ENCODE measurements around the gene FAM120B.

Gene FAM120B

DNA sequence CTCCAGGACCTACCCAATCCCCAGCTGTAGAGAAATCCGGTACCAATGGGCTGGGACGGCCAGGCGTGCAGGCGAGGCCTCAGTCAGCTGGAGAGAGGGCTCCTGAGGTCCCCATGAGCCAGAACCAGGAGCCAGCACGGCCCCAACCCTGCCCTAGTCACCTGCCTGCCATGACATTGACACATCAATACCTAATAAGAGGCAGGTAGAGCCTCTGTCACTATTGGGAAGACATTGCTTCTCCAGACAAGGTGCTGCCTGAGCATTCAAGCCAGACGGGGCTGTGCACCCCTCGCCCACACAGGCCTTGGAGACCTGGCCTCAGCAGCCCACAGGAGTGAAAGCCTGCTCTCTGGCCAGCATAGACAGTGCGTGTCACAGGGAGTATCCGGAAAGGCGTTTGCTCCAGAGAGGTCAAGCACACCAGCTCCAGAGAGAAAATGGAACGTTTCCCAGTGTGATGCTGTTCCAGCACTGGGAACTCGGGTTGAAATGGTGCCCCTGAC lies 19.1 kb upstream of the FAM120B start:
- no peak for DNase-seq

DNA sequence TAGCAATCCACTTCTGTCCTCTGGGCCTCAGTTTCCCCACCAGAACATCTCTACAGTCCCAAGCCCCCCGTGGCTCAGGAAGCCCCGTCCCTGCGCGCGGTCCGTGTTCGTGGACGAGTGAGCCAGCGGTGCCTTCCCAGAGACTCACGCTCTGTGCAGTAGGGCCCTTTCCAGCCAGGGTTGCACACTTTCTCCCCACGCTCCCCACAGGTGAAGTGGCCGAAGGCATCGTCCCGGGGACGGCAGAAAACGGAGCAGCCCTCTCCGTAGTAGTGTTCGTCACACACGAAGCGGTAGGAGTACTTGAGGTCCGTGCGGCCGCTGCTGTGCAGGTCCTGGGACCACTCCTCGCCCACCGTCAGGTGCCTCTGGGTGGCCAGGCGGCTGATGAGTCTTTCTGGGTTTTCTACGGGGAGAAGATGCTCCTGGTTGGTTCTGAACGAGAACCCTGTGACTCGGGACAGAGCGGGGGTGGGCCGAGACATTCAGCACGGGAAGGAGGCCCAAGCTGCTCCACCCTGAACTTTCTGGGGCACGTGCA lies 18.4 kb upstream of the FAM120B start:
- no peak for DNase-seq

DNA sequence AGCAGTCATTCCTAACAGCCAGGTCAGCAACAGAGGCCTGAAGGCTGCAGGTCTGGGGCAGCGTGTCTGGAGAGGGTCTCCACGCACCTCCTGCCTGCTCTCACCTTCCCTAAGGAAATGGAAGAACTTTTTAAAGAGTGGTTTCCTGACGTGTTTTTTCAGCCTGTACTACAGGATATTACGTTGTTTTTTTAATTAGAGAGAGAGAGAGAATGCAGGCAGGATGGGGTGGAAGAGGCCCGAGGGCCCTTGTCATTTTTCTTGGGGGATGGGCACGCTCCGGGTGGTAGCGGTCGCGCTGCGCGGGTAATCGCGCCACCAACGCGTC lies 17.7 kb upstream of the FAM120B start:
- no peak for DNase-seq

DNA sequence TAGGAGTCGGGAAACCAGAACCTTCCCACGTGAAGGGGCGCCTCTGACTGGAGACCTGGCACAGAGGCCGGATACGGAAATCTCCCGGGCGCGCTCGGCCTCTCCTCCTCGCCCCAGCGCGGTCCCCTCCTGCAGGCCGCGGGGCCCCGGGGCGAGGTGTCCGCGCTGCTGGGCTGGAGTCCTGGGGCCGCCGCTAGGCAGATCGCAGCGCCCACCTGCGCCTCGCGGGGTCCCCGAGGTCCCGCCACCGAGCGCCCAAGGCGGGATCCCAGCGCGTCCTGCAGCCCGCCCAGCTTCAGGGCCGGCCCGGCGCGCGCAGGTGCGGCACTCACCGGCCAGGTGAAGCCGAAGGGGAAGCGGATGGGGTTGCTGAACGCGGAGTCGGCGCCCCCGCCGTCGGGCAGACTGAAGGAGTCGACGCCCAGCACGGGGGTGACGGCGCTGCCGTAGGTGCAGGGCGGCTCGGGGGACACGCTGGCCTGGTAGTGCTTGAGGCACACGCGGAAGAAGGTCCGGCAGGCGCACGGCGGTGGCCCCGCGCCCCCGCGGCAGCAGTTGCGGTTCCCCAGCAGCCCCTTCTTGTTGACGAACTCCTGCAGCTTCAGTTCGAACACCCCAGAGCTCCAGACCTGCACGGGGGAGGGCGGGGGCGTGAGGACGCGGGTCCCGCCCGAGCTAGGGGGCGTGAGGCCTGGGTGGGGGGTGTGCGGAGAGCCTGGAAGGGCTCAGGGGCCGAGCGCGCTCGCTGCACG lies 17.2 kb upstream of the FAM120B start:
- no peak for DNase-seq

GRCh38 chr6:170289951-170290295 lies 16.6 kb upstream of the FAM120B start:
- no peak for DNase-seq

- DNase-seq: no peak
Measured at GRCh38 chr6:170290296-170291128, 16.0 kb upstream of the FAM120B start, which contains the start of gene DLL1. TSS of gene DLL1 (minus strand) at chr6:170291078. CDS start at chr6:170290139, 939 bp downstream.

GRCh38 chr6:170291271-170292110 lies 15.1 kb upstream of the FAM120B start:
- DNase-seq: no peak

DNA sequence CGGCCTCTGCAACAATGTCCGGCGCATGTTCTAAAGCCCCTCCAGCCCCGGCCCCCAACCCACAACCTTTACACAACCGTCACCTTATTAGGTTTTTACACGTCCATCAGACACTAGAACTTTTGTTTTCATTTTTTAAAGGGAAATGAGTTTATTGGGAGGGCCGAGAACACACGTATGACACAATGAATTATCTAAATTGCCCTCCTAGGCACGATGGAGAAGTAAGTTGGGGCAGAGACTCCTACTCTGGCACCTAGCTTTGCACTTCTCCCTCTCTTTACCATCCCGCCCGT lies 14.5 kb upstream of the FAM120B start:
- DNase-seq: no peak

GRCh38 chr6:170292407-170293158 lies 14.0 kb upstream of the FAM120B start:
- no peak for DNase-seq

- no peak for DNase-seq
Measured at GRCh38 chr6:170293341-170294231, 13.0 kb upstream of the FAM120B start.

GRCh38 chr6:170294298-170294730 lies 12.2 kb upstream of the FAM120B start:
- no peak for DNase-seq

DNA sequence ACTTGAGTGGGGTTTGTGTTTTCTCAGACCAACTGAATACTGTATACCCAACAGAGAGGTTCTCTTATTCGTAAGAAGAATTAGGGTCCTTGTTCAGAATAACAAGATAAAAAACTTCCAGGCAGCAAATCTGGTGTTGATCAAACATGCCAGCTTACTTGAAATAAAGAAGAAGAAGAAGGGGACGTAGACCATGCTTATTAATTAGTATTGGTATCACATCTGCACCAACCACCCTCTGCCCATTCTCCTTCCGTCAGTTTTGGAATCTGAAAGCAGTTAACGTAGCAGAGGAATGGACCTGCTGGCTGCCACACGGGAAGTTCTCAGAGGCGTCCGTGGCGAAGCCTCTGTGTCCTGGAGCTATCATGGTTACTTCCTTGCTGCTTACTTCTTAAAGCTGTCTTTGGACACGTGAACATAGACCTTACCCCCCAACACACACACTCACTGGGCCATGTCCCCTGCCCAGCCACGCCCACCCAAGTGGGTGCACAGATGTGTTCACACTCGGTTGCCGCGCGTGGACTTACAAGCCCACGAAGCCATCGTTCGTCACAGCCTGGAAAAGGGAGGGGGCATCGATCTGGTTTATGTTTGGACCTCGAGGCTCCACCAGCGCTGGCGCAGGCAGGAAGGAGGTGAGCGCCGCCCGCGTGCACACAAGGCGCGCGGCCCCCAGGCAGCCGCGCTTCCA lies 11.6 kb upstream of the FAM120B start:
- no peak for DNase-seq

GRCh38 chr6:170295510-170296422 lies 10.8 kb upstream of the FAM120B start:
- no peak for DNase-seq

GRCh38 chr6:170296423-170296745 lies 10.2 kb upstream of the FAM120B start:
- DNase-seq: no peak

DNA sequence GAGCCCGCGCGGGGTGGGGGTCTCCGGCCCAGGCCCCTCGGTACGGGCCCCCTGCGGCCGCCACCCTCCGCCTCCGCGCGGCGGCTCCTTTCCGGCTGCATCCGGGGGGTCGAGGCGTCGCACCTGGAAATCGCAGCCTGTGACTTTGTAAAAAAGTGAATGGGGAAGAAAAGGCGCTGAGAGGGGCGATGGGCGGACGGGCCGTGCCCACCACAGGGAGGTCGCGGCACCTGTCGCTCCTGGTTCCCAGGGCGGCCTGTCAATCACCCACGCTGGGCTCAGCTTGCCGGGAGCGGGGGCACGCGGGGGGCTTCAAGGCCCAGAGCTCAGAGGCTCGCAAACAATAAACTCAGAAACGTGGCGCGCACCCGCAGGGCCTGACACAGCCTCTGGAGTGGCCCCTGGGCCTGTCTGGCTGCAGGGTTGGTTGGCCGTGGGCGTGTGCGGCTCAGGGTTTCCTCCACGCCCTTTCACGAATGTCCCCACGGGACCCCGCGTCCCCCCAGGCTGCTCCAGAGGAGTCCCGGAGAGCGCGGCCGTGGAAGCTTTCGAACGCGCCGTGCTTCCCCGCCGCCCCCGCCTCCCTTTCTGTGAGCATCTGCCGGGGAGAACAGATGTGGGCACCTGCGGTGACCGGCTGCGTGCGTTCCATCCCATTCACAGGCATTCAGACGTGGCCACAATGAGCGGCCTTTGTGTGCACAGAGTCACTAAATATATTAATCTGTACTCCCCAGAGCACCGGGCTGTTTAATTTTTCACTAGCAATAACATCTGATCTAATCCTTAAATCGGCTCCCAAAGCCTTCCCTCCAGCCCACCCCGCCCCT lies 9.6 kb upstream of the FAM120B start:
- DNase-seq: no peak

GRCh38 chr6:170297576-170298330 lies 8.8 kb upstream of the FAM120B start:
- DNase-seq: no peak

GRCh38 chr6:170298688-170299087 lies 7.9 kb upstream of the FAM120B start:
- DNase-seq: no peak

- no peak for DNase-seq
Measured at GRCh38 chr6:170301184-170301583, 5.4 kb upstream of the FAM120B start.
